ENCODE results near the gene COL4A3. TPM values are rescaled to one million over a fixed set of nuclear protein-coding genes. Genes with fewer than 3 reads are reported as not detected.

Gene COL4A3
- total RNA-seq, 2 donors from 2014 or later = 0.30 to 0.42 TPM

DNA sequence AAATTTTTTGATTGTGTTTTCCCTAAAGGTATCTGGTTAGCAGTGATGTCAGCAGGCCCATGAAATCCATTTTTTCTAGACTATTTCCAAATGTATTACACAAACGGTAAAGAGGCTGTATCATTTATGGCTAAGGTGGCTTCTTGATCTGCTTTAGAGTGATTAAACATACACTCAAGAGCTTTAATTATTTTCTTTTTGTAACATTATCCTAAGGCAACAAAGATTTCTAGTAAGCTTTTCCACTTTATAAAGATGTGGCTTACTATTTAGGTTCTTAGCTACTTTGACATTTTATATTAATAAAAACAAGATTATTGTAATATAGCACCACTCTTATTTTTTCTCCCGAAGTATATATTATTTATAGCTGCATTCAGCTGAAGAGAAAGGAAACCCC, 177.1 kb downstream of the COL4A3 start:
- TF ChIP-seq, protein P1, sequence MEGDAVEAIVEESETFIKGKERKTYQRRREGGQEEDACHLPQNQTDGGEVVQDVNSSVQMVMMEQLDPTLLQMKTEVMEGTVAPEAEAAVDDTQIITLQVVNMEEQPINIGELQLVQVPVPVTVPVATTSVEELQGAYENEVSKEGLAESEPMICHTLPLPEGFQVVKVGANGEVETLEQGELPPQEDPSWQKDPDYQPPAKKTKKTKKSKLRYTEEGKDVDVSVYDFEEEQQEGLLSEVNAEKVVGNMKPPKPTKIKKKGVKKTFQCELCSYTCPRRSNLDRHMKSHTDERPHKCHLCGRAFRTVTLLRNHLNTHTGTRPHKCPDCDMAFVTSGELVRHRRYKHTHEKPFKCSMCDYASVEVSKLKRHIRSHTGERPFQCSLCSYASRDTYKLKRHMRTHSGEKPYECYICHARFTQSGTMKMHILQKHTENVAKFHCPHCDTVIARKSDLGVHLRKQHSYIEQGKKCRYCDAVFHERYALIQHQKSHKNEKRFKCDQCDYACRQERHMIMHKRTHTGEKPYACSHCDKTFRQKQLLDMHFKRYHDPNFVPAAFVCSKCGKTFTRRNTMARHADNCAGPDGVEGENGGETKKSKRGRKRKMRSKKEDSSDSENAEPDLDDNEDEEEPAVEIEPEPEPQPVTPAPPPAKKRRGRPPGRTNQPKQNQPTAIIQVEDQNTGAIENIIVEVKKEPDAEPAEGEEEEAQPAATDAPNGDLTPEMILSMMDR (IDR thresholded peaks at IDR 0.05) = no peak

DNA sequence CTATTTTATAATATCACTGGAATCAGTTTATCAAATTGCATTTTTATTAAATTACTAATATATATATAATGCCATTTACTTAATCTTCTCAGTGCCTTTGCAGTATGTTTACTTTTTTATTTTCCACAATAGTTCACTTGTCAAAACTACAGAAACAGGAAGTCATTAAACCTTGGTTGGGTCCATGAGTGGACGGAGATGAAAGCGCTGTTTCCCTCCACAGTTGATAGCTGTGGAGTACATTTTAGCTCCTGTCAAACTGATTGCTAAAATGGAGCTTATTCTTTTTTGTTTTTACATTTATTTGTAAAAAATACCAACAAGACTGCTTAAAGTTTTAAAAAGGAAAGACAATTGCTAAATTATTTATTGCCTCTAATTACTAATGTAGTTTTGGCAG, 179.8 kb downstream of the COL4A3 start:
- no peak overlapping the region for H3K9ac ChIP-seq (ENCODE audit: low read depth in 2 of 2, low read length in 2 of 2)
- no peaks in the 10 kb centered on the region for H3K9me3 ChIP-seq
- no peaks in the 10 kb centered on the region for H3K36me3 ChIP-seq
- no peak overlapping the region for H3K27ac ChIP-seq
- intact Hi-C loops (cut with DNase I) = no loop called here
- no peaks in the 10 kb centered on the region for H3K27me3 ChIP-seq
- no peak overlapping the region for H3K4me3 ChIP-seq
- H3K4me1 ChIP-seq = no peaks in the 10 kb centered on the region
- TF ChIP-seq, protein P1 (IDR thresholded peaks at IDR 0.05) = no peak
- DNase-seq = no peak

More for the DNA sequence above, 177.1 kb downstream of the COL4A3 start:
- no peak for DNase-seq
- Histone ChIP-seq H3K27me3 (no peaks in the 10 kb centered on the region), H3K9ac (ENCODE audit: low read depth in 2 of 2, low read length in 2 of 2) (no peak overlapping the region), H3K36me3 (no peaks in the 10 kb centered on the region), H3K4me3 (no peak overlapping the region), H3K9me3 (no peaks in the 10 kb centered on the region), H3K27ac (no peak overlapping the region), H3K4me1 (no peaks in the 10 kb centered on the region)
- intact Hi-C loops (cut with DNase I) = no loop called here

DNA sequence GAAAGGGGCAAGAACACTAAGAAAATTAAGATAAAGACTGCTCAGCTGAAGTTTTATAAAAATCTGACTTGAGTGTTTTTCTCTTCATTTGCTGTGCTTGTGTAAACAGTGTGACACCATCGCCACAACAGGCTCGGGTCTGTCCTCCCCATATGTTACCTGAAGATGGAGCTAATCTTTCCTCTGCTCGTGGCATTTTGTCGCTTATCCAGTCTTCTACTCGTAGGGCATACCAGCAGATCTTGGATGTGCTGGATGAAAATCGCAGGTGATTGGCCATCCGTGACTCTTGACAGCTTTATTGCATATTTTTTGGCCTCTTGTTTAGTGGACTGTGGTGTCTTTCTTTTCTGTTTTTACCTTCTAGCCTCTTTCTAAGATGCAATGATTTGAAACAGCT, 182.7 kb downstream of the COL4A3 start:
- Histone ChIP-seq H3K27ac (no peak overlapping the region), H3K9ac (ENCODE audit: low read depth in 2 of 2, low read length in 2 of 2) (no peak overlapping the region), H3K4me3 (no peak overlapping the region), H3K4me1 (no peaks in the 10 kb centered on the region), H3K36me3 (no peaks in the 10 kb centered on the region), H3K9me3 (no peaks in the 10 kb centered on the region), H3K27me3 (no peaks in the 10 kb centered on the region)
- TF ChIP-seq, protein P1 (IDR thresholded peaks at IDR 0.05) = no peak
- intact Hi-C loops (cut with DNase I) = no loop called here
- no peak for DNase-seq

DNA sequence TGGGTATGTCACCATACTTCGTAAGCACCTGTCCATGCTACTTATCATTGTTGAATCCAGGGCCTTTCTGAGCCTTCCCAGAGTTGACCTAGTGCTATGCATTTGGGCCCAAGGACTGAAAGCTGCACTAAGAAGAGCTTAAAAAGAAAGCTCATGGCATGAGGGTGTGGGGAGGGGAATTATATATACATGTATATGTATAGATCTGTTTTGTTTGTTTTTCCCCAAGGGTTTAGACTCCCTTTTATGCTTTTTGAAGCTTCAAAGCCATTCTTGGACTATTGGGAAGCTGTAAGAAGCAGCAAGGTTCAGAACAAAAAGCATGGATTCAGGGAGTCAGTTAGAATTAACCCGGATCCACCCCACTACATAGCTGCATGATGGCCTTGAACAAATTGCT, 183.9 kb downstream of the COL4A3 start:
- DNase-seq = no peak
- Histone ChIP-seq H3K27me3 (no peaks in the 10 kb centered on the region), H3K36me3 (no peaks in the 10 kb centered on the region), H3K9ac (ENCODE audit: low read depth in 2 of 2, low read length in 2 of 2) (no peak overlapping the region), H3K27ac (no peak overlapping the region), H3K4me1 (no peaks in the 10 kb centered on the region), H3K9me3 (no peaks in the 10 kb centered on the region), H3K4me3 (no peak overlapping the region)
- intact Hi-C loops (cut with DNase I) = no loop called here
- TF ChIP-seq, protein P1 (IDR thresholded peaks at IDR 0.05) = no peak

DNA sequence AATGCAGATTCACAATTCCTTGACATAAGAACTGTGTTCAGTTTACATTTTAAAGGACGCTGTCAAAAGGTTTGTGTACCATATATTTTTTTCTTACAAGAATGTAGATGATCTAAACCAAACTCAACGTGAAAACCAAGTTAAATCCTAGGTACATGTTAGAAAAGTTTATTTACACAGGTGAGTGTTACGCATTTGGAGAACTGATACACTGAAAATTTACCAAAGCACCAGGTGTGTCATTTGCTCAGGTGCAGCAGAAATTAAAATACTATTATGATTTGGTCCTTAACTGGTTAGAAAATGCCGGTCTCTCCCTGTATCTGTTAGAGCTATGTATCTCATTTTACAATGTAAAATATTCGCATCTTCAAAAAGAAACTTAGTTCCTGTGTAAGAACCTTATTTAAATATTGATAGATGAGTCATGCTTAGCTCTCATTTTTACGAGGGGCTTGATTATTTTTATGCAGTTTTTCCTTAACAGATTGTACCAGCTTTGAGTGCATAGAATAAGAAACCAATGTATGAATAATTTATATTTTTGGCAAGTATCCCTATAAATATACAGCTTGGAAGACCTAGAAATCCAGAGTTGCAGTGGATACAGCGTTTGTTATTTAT, 185.7 kb downstream of the COL4A3 start:
- no peak overlapping the region for H3K9ac ChIP-seq (ENCODE audit: low read depth in 2 of 2, low read length in 2 of 2)
- no peak overlapping the region for H3K27ac ChIP-seq
- H3K36me3 ChIP-seq = no peaks in the 10 kb centered on the region
- no peak overlapping the region for H3K4me3 ChIP-seq
- intact Hi-C loops (cut with DNase I) = no loop called here
- no peak for DNase-seq
- no peaks in the 10 kb centered on the region for H3K27me3 ChIP-seq
- H3K9me3 ChIP-seq = no peaks in the 10 kb centered on the region
- H3K4me1 ChIP-seq = no peaks in the 10 kb centered on the region
- TF ChIP-seq, protein P1 (IDR thresholded peaks at IDR 0.05) = no peak

Measured in colonic mucosa (tissue), 4 donors.